ENCODE results near the gene THPO.

- TF ChIP-seq CTCF (IDR thresholded peaks at IDR 0.05) (no peak), POLR2A (IDR thresholded peaks at IDR 0.05) (no peak)
Observed at GRCh38 chr3:184361532-184361931, 16.5 kb downstream of the THPO start, which contains the start of the genes CLCN2 and POLR2H.

Data from lower leg skin (tissue), 3 donors.